ENCODE results near the gene RGS7. TPM values are rescaled to one million over a fixed set of nuclear protein-coding genes. Genes with fewer than 3 reads are reported as not detected.

Gene RGS7
- total RNA-seq, 6 experiments from 2014 or later, result not detected

DNA sequence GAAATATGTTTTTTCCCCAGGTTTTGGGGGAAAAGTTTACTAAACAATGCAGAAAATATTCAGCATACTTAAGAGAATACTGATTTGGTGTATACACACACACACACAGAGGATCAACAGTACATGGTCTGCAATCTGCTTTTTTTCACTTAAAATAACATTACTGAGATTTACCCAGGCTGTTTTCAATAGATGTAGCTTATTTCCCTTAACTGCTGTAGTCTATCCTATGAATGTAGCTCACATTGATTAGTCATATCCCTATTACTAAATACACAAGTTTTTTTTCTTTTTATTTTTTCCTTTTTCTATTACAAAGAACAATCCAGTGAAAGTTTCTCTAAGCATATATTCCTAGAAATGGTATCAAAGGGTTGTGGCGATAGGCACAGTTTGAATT, 478.4 kb downstream of the RGS7 start:
- no peaks in the 10 kb centered on the region for H3K9me3 ChIP-seq
- no peaks in the 10 kb centered on the region for H3K4me1 ChIP-seq
- ATAC-seq (no peak), DNase-seq (no peak)
- intact Hi-C loops (cut with DNase I), result no loop called here
- no peaks in the 10 kb centered on the region for H3K36me3 ChIP-seq
- no peak overlapping the region for H3K4me3 ChIP-seq
- H3K27me3 ChIP-seq, result no peaks in the 10 kb centered on the region
- 59% methylated on average over 1 of the region's 1 CpG for WGBS (ENCODE audit: insufficient coverage, low coverage, low lambda C conversion rate, missing lambda C conversion rate)
- no peak overlapping the region for H3K27ac ChIP-seq
- no peak for TF ChIP-seq POLR2A (IDR thresholded peaks at IDR 0.05)
- TF ChIP-seq, protein P1, sequence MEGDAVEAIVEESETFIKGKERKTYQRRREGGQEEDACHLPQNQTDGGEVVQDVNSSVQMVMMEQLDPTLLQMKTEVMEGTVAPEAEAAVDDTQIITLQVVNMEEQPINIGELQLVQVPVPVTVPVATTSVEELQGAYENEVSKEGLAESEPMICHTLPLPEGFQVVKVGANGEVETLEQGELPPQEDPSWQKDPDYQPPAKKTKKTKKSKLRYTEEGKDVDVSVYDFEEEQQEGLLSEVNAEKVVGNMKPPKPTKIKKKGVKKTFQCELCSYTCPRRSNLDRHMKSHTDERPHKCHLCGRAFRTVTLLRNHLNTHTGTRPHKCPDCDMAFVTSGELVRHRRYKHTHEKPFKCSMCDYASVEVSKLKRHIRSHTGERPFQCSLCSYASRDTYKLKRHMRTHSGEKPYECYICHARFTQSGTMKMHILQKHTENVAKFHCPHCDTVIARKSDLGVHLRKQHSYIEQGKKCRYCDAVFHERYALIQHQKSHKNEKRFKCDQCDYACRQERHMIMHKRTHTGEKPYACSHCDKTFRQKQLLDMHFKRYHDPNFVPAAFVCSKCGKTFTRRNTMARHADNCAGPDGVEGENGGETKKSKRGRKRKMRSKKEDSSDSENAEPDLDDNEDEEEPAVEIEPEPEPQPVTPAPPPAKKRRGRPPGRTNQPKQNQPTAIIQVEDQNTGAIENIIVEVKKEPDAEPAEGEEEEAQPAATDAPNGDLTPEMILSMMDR (IDR thresholded peaks at IDR 0.05), result no peak

DNA sequence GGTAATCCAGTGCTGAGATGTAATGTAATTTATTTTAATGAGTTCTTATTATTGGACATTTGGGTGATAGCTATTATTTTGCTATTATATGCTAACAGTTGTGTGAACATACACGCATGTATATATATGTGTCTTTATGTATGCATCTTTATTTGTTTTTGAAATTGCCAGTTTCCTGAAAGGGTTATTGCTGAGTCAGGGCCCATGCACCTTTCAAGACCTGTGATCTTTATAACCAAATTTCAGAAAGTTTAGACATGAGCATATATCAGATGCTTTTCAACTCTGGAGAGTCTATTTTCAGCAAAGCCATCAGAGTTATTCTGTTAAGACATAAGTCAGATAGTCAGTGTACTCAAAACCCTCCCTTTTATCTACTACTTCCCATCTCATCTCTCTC, 479.4 kb downstream of the RGS7 start:
- Histone ChIP-seq H3K27me3 (no peaks in the 10 kb centered on the region), H3K9me3 (no peaks in the 10 kb centered on the region), H3K4me3 (no peak overlapping the region), H3K27ac (no peak overlapping the region), H3K4me1 (no peaks in the 10 kb centered on the region), H3K36me3 (no peaks in the 10 kb centered on the region)
- 73% methylated on average over 1 of the region's 1 CpG for WGBS (ENCODE audit: insufficient coverage, low coverage, low lambda C conversion rate, missing lambda C conversion rate)
- ATAC-seq (no peak), DNase-seq (no peak)
- TF ChIP-seq POLR2A (IDR thresholded peaks at IDR 0.05), result no peak
- TF ChIP-seq, protein P1 (IDR thresholded peaks at IDR 0.05), result no peak
- intact Hi-C loops (cut with DNase I), result no loop called here

DNA sequence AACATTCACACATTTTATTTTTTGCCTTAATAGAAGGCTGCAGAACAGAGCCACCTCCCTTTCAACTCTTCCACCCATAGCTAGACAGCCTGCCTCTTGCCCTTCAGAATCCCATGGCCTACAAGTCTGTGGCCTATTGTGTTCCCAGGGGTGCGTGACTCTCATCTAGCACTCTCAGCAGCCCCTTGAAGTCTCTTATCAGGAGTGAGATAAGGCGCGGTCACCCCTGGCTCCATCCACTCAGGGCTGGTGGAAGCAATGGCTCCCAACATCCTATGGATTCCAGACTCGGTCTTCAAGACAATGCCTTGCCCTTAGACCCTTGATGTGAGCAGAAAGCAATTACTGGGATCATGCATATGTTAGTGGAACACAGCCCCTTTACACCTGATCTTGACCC, 480.9 kb downstream of the RGS7 start:
- no peak for ATAC-seq
- H3K4me1 ChIP-seq, result no peaks in the 10 kb centered on the region

DNA sequence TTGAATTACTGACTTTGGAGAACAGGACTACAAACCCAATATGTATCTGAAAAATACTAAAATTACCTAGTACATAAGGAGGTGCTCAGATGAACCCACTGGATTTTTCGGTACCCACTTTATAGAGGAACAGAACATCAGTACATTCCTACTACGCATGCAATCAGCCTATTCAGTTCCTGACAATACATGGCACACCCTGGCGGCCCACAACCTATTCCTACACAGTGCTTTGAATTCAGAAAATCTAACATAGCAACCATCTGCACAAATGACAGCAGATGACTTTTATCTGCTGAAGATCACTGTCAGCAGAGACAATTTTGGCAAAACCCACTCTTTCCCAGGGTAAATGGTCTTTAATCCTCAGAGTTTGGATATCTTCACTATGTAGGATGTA, 487.9 kb downstream of the RGS7 start:
- ATAC-seq (no peak), DNase-seq (no peak)
- H3K4me1 ChIP-seq, result no peaks in the 10 kb centered on the region
- no peak overlapping the region for H3K27ac ChIP-seq
- H3K27me3 ChIP-seq, result no peaks in the 10 kb centered on the region
- H3K36me3 ChIP-seq, result no peaks in the 10 kb centered on the region
- TF ChIP-seq POLR2A (IDR thresholded peaks at IDR 0.05), result no peak
- TF ChIP-seq, protein P1 (IDR thresholded peaks at IDR 0.05), result no peak
- H3K9me3 ChIP-seq, result no peaks in the 10 kb centered on the region
- WGBS (ENCODE audit: insufficient coverage, low coverage, low lambda C conversion rate, missing lambda C conversion rate), result 41% methylated on average over 3 of the region's 3 CpGs
- intact Hi-C loops (cut with DNase I), result no loop called here
- H3K4me3 ChIP-seq, result no peak overlapping the region

More for the DNA sequence above, 480.9 kb downstream of the RGS7 start:
- Histone ChIP-seq H3K4me3 (no peak overlapping the region), H3K27ac (no peak overlapping the region), H3K9me3 (no peaks in the 10 kb centered on the region), H3K36me3 (no peaks in the 10 kb centered on the region), H3K27me3 (no peaks in the 10 kb centered on the region)
- TF ChIP-seq, protein P1 (IDR thresholded peaks at IDR 0.05), result no peak
- no peak for TF ChIP-seq POLR2A (IDR thresholded peaks at IDR 0.05)
- no peak for DNase-seq
- intact Hi-C loops (cut with DNase I), result no loop called here
- WGBS (ENCODE audit: insufficient coverage, low coverage, low lambda C conversion rate, missing lambda C conversion rate), result 30% methylated on average over 2 of the region's 4 CpGs

DNA sequence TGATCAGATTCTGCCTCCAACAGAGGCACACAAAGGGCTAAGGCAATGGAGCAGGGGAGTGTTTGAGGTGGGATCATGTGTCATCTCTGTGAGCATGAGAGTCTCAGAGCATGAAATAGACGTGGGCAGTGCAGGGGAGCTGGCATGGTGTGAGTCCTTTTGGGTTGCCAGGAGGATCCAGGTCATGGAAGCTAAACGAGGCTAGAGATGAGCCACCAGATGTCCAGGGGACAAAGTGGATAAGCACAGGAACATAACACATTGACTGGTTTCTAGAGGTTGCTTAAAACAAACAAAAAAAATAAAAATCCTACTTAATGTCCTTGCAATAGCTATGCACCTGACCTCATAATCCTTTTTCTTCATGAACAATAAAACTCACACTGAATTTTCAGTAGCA, 490.3 kb downstream of the RGS7 start:
- Histone ChIP-seq H3K4me1 (no peaks in the 10 kb centered on the region), H3K27me3 (no peaks in the 10 kb centered on the region), H3K27ac (no peak overlapping the region), H3K9me3 (no peaks in the 10 kb centered on the region), H3K36me3 (no peaks in the 10 kb centered on the region), H3K4me3 (no peak overlapping the region)
- no peak for ATAC-seq
- no peak for DNase-seq
- WGBS (ENCODE audit: insufficient coverage, low coverage, low lambda C conversion rate, missing lambda C conversion rate), result 43% methylated on average over 2 of the region's 2 CpGs
- no peak for TF ChIP-seq POLR2A (IDR thresholded peaks at IDR 0.05)
- intact Hi-C loops (cut with DNase I), result no loop called here

Data from right lobe of liver (tissue), 6 donors.